ENCODE measurements around the gene EMILIN2. TPM values are rescaled to one million over a fixed set of nuclear protein-coding genes. Genes with fewer than 3 reads are reported as not detected.

EMILIN2 gene
- total RNA-seq, 1 donor from 2014 or later, result 26.8 TPM

GRCh38 chr18:2811416-2811815 is 35.4 kb upstream of the EMILIN2 start:
- Histone ChIP-seq H3K4me1 (no peaks in the 10 kb centered on the region), H3K36me3 (no peaks in the 10 kb centered on the region), H3K9me3 (peaks cover 6% of the 10 kb centered on the region), H3K4me3 (no peak overlapping the region), H3K27ac (no peak overlapping the region), H3K27me3 (no peaks in the 10 kb centered on the region)
- intact Hi-C loops (cut with DNase I), result no loop called here
- no peak for TF ChIP-seq POLR2A (IDR thresholded peaks at IDR 0.05)
- TF ChIP-seq CTCF (IDR thresholded peaks at IDR 0.05), result no peak
- TF ChIP-seq POLR2AphosphoS5 (IDR thresholded peaks at IDR 0.05; ENCODE audit: insufficient read depth in 1 of 2, low read depth in 1 of 2), result no peak
- DNase-seq (ENCODE audit: extremely low spot score in 2 of 2), result no peak

GRCh38 chr18:2814928-2815327 is 31.9 kb upstream of the EMILIN2 start:
- peaks cover 6% of the 10 kb centered on the region for H3K9me3 ChIP-seq
- H3K27me3 ChIP-seq, result no peaks in the 10 kb centered on the region
- no peak for DNase-seq (ENCODE audit: extremely low spot score in 2 of 2)
- H3K27ac ChIP-seq, result no peak overlapping the region
- TF ChIP-seq POLR2AphosphoS5 (IDR thresholded peaks at IDR 0.05; ENCODE audit: insufficient read depth in 1 of 2, low read depth in 1 of 2) (no peak), CTCF (IDR thresholded peaks at IDR 0.05) (no peak), POLR2A (IDR thresholded peaks at IDR 0.05) (no peak)
- H3K4me3 ChIP-seq, result no peak overlapping the region
- intact Hi-C loops (cut with DNase I), result no loop called here
- H3K4me1 ChIP-seq, result no peaks in the 10 kb centered on the region
- no peaks in the 10 kb centered on the region for H3K36me3 ChIP-seq

- TF ChIP-seq POLR2A (IDR thresholded peaks at IDR 0.05) (no peak), CTCF (IDR thresholded peaks at IDR 0.05) (no peak), POLR2AphosphoS5 (IDR thresholded peaks at IDR 0.05; ENCODE audit: insufficient read depth in 1 of 2, low read depth in 1 of 2) (no peak)
- Histone ChIP-seq H3K4me3 (no peak overlapping the region), H3K4me1 (no peaks in the 10 kb centered on the region), H3K27me3 (no peaks in the 10 kb centered on the region), H3K9me3 (peaks cover 6% of the 10 kb centered on the region), H3K36me3 (no peaks in the 10 kb centered on the region), H3K27ac (no peak overlapping the region)
- DNase-seq (ENCODE audit: extremely low spot score in 2 of 2), result no peak
- intact Hi-C loops (cut with DNase I), result no loop called here
Observed at GRCh38 chr18:2818281-2818680, 28.5 kb upstream of the EMILIN2 start.

- Histone ChIP-seq H3K36me3 (no peaks in the 10 kb centered on the region), H3K9me3 (no peaks in the 10 kb centered on the region), H3K27ac (no peak overlapping the region), H3K27me3 (no peaks in the 10 kb centered on the region), H3K4me3 (no peak overlapping the region), H3K4me1 (peaks cover under 1% of the 10 kb centered on the region)
- DNase-seq (ENCODE audit: extremely low spot score in 2 of 2), result no peak
- TF ChIP-seq CTCF (IDR thresholded peaks at IDR 0.05) (no peak), POLR2A (IDR thresholded peaks at IDR 0.05) (no peak), POLR2AphosphoS5 (IDR thresholded peaks at IDR 0.05; ENCODE audit: insufficient read depth in 1 of 2, low read depth in 1 of 2) (no peak)
- intact Hi-C loops (cut with DNase I), result no loop called here
Observed at GRCh38 chr18:2821695-2822094, 25.1 kb upstream of the EMILIN2 start.

GRCh38 chr18:2822213-2822921 is 24.4 kb upstream of the EMILIN2 start:
- Histone ChIP-seq H3K4me1 (peaks cover 6% of the 10 kb centered on the region), H3K9me3 (no peaks in the 10 kb centered on the region), H3K27me3 (no peaks in the 10 kb centered on the region), H3K36me3 (no peaks in the 10 kb centered on the region), H3K4me3 (no peak overlapping the region), H3K27ac (no peak overlapping the region)
- DNase-seq (ENCODE audit: extremely low spot score in 2 of 2), result no peak
- TF ChIP-seq POLR2AphosphoS5 (IDR thresholded peaks at IDR 0.05; ENCODE audit: insufficient read depth in 1 of 2, low read depth in 1 of 2) (no peak), CTCF (IDR thresholded peaks at IDR 0.05) (no peak), POLR2A (IDR thresholded peaks at IDR 0.05) (no peak)
- intact Hi-C loops (cut with DNase I), result no loop called here
